Glomerular visceral epithelial cell (primary cell): Measurements from ENCODE around the gene NR2F1.
"Not testable (repeated sequence)": the region's sequence is repeated elsewhere in the genome, so short reads cannot be mapped to it uniquely, and the experiment has no call there.

ENCODE experiments used
- DNase-seq: peaks from one replicate; pipeline ENCODE4 v3.0.0-alpha.2; 2016; ENCODE audit errors: extremely low spot score

The NR2F1 gene

GRCh38 chr5:93582677-93583438 lies at the start of gene NR2F1:
Gene NR2F1 (plus strand): TSS chr5:93583222. CDS start chr5:93585024, 1,802 bp downstream.
- peak; percentile 82 for DNase-seq

GRCh38 chr5:93545872-93546271 lies 37.1 kb upstream of the NR2F1 start:
- no peak for DNase-seq

DNA sequence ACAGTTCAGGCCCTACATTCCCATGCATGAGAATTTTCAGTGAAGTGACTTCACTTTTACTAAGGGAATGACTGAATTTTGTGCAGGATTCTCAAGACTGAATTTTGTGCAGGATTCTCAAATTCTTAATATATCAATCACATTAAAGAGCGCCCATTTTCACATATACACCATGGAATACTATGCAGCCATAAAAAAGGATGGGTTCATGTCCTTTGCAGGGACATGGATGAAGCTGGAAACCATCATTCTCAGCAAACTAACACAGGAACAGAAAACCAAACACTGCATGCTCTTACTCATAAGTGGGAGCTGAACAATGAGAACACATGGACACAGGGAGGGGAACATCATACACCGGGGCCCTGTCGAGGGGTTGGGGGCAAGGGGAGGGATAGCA lies 33.4 kb upstream of the NR2F1 start:
- not testable (repeated sequence) for DNase-seq

GRCh38 chr5:93557021-93557604 lies 25.9 kb upstream of the NR2F1 start:
- no peak for DNase-seq

- no peak for DNase-seq
Measured at GRCh38 chr5:93566091-93566490, 16.9 kb upstream of the NR2F1 start.

DNA sequence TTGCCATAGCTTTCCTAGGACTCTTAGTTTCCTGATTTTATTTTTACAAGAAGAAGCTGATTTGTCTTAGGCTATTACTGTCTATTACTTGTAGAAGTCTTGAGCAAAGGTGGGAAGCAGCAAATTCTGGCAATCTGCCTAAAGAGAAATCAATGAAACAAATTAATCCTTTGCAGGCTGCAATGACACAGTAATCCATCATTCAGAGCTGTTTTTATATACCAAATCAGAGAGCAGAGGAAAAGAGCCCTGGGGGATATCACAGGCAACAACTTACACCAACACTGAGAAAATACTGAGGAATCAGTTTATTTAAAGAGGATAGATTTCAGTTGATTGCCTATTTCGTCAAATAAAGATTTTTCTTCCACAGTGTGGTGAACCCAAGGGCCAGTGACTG lies 15.6 kb upstream of the NR2F1 start:
- DNase-seq = no peak

DNA sequence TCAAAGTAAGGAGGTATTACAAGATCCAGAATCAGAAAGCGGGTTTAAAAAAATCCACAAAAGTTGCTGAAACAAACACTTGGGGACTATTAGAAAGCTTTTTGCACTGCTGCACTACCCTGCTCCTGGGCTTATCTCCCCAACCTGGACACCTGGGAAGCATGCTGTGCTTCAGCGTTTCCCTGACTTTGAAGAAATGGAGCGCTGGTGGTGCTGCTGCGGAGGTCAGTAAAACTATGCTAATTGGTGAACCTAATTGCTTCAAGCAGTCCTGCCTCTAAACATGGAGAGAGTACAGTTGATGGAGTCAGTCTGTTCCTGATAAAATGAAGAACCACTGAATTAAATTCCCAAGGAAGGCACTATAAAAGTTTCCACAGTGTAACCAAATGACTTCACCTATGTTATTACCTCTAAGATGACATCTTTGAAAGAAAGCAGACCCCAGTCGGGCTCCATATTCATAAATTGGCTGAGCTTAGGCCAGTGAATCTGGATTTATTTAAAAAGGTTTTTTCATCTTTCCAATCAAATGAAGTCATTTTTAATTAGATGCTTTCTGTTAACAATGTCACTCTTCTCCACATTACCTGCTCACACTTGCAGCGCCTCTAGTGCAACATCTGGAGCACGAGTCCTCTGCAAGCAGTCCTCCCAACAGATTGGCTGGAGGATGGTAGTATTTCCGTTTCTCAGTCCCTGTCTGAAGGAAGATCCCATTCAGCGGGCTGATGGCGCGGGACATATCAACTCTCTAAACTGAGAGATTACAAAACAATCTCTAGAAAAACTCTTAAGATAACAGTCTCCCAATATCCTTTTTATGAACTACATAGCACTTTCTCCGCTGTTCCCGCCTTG lies 13.5 kb upstream of the NR2F1 start:
- DNase-seq = no peak

DNA sequence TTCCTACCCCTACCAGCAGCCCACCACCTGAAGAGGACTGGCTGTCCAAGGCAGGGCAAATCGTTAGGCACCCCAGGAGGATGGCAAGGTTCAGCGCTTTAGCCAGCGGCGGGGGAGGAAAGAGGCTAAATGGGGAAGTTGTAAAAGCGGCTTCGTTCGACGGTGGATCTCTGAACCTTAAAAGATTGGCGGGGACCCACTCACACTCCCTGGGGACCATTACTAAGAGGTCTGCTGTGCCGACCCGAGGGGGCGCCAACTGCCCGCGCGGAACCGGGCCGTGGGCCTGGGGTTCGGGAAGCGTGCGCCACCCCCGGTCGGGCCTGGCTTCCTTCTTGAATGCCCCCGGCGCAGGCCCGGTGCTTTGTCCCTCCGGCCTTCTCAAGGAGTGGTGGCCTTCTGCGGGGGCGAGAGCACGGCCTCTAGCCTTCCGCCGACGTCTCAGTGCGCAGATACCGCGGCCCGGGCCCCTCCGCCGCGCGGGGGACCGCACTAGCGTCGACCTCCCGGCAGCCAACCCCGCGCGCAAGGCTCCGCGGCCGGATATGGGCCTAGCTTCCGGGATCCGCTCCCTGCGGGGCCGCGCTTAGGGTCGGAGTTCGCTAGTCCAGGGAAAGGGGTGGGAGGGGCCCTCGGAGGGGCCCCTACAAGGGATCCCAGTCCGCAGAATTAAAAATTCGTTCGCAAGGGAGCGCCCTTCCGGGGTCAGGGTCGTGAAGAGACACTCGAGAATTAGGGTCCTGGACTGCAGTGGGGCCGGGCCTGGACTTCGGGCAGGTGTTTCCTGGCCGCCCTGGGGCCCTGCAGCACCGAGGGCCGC lies 12.5 kb upstream of the NR2F1 start:
- no peak for DNase-seq

DNA sequence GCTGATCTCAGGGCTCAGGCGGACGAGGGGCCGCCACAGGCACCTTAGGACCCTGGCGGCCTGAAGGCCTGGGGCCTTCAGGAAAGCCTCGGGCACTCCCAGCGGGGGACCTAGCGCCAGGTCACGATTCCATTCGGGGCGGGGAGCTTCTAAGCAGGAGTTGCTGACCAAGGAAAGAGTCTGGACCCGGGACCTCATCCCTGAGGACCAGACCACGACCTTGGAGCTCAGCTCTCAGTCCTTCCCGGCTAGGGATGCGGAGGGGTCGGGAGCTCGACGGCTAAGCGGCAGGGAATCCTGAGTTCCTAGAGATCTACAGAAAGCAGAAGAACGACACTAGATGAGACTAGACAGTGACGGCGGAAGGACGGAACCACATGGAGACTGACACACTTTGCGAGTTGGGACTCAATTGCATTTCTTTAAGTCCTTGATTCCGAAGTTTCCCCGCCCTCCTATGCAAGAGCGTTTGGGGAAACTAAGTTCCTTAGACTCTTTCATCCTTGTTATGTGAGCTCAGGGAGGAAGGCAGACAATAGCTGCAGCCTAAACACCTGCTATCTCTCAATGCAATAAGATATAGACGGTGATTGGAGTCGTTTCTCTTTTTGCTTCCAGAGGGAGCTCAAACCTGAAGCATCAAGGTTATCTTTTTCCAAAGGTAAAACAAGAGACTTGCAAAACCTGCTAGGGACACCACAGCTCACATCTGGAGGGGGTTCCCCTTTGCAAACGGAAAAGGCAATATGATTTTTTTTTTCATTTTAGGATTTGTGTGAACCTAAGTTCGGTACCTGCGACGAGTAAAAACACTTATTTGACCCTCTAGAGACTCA lies 11.7 kb upstream of the NR2F1 start:
- DNase-seq = no peak

- no peak for DNase-seq
Measured at GRCh38 chr5:93572101-93572607, 10.9 kb upstream of the NR2F1 start.

DNA sequence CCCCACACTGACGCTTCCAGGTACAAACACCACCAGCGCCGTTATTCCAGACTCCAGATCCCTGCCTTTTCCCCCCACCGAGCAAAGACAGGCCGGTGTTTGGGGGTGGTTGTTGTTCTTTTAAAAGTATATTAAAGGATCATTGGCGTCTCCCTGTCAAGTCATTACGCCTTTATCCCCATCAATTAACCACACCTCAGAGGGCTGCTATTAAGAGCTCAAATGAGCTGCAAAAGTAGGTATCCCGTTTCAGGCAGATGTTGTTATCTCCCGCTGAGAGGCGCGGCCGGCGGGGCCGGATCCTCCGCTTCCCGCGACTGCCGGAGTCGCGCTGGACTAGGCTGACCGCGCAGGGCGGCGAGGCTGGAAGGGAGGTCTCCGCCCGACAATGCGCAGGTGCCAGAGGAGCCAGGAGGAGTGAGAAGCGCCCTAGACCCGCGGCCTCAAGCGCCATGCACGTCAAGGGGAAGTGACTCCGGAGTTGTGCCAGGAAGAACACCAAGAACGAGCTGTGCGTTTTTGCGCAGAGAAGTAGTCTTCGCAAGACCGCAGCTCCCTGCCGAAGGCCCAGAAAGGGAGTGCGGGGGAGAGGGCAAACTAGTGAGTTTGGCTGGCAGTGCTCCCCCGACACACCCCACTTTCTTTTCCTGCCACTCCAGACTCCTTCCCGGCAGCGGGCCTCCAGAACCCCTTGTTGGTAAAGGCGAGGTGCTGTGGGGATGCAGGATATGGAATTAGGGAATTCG lies 10.2 kb upstream of the NR2F1 start:
- peak; percentile 51 for DNase-seq

GRCh38 chr5:93573354-93574351 lies 9.4 kb upstream of the NR2F1 start:
- no peak for DNase-seq

DNA sequence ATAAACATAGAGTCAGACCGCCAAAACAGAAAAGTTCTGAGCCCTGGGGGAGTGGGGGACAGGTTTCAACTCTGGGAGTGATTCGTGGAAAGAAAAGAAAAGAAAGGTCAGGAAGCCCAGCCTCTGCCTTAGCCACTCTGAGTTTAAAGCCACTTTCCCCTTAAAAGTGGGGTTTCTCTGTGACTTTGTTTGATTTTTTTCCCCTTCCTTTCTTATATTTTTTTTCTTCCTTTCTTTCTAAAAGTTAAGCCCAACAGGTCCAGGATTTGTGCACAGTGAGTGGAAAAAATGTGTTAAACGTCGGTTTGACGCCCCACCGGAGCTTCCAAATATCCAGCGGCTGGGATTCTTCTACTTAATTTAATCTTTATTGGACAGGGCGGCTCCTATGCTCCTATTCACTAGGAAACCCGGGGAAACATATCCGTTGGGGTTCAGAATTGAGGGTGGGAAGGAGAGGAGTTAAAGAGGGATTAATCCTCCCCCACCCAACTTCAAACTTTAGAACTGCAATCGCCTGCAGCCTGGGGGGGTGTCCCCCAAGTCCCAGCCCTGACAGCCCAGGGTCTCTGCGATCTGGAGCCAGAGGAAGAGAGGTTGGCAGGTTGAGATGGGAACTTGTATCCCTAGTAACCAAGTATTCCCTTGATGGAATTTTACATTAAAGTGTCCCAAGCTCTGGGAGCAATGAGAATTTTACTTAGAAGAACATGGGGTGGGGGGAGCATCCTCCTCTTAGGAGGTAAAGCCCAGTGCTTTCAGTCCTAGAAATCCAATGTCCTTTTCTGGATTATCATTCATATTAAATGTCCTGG lies 8.3 kb upstream of the NR2F1 start:
- DNase-seq = no peak

DNA sequence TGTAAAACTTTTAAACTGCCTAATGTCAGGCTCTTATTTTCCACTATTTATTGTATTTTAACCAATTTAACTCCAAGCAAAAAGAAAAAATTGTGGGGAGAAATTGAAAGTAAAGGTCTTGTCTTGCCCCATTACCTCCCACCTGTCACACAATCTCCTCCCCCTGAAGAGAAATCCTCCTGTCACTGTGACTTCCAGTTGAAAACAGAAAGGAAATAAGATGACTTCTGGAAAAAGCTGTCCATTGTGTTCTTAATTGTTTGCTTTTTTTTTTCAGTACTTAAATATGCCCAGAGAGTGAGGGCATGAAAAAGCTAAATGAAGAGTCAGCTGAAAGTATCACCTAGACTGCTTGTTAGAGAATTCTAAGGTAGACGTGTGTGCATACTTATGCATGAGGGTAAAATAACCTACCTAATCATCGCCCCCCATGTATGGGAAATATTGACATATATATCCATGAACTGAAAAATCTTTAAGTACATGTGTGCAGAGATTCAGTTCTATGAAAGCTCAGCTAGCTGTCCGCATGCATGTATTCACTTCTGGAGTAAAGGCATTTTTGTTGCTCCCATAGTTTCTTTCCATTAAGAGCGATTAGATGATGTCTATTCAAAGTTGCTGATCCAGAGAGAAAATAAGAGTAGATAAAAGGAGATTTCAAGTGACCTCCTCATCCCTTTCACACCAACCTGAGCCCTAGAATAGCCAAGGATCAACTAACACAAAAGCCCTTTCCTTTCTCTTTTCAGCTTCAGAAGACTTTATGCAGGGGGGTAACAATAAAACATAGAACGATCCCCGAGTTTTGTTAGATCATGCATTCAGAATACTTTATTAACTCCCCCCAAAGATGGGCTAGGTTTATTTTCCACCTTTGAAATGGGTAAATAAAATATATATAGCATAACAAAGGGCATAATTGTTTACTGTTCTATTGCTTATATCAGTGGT lies 7.3 kb upstream of the NR2F1 start:
- DNase-seq = no peak

DNA sequence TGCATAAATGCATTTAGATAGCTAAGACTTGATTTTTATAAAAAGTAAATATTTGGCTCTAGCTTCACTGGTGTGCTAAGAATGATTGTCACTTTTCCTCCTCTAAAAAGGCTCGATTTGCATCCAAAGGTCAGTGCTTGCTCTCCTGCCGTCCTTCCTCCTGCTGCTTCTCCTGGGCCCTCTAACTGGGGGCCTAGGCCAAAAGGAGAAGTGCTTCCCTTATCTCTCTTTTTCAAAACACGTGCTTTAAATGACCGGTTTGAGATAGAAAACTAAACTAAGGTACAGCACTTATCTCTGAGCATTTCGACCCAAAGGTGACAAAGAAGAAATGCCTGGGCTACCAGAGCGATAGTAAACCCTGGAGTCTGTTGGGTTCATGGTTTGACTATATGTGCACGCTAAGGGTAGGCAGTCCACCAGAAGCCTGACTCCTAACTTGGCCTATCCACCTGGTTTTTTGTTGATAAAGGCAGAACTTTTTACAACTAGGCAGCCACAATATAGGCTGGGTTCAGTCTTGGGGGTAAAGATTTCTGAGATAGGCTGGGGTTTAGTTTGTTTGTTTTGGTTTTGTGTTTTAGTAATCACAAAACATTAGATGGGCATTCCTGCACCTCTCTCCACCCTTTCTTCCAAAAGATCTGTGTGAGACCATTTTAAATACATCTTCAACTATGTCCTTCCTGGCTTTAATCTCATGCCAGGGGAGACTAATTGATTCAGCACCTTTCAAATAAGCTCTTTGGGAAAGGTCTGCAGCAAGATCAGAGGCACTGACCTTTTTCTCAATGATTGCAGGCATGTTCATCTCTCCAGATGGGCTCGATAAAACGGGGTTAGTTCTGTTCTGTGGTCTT lies 5.8 kb upstream of the NR2F1 start:
- DNase-seq = no peak
